Kidney capillary endothelial cell (primary cell): ENCODE results near the gene MFSD6.

ENCODE experiments used
- DNase-seq: peaks from one replicate; pipeline ENCODE4 v3.0.0-alpha.2; 2018; ENCODE audit warnings: low spot score

MFSD6 gene

DNA sequence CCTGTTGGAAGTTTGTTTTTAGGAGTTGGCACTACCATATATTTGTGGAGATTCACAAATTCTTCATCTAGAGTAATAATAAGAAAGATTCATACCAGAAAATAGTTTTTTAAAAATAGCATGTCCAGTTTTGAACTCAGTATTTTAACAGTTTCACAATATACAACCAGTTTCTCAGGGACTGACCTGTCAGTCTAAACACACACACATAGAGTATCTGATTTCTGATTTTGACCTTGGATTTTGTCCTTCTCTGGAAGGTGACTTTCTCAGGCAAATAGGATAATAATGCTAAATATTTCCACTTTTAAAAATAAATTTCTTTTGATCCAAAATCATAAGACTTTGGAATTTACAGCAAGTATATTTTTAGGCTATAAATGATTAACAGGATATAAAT, 32.0 kb downstream of the MFSD6 start:
- DNase-seq, result no peak

DNA sequence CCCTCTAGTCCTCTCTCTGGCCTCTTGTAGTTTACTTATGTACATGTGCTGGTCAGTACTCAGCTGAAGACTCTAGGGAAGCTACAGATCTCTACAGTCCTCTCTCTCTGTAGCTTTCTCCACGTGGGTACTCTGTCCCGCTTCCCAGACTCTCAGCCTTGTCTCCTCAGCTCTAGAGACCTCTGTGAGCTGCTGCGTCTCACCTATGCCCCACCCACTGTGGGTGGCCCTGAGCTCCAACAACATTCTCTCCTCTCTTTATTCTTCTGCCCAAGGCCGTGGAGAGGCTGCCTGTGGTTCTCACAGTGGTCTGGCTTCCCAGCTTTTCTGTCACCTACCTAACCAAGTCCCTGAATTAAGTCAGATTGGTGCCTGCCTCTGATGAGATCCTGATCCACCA, 33.4 kb downstream of the MFSD6 start:
- DNase-seq, result no peak

DNA sequence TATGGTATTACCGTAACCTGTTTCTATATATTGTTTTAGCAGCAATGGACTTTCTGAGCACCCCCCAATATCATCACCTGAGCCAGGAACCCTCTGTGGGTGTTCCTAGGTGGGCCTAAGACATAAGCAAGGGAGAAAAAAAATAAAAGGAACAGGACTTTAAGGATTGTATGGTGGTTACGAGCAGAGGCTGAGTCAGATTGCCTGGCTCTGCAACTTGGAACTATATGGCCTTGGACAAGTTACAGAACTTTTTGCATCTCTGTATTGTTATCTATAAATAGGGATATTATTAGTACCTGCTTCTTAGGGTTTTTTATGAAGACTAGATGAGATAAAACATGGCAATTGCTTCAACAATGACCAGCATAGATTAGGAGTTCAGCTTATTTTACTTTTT, 34.9 kb downstream of the MFSD6 start:
- no peak for DNase-seq

DNA sequence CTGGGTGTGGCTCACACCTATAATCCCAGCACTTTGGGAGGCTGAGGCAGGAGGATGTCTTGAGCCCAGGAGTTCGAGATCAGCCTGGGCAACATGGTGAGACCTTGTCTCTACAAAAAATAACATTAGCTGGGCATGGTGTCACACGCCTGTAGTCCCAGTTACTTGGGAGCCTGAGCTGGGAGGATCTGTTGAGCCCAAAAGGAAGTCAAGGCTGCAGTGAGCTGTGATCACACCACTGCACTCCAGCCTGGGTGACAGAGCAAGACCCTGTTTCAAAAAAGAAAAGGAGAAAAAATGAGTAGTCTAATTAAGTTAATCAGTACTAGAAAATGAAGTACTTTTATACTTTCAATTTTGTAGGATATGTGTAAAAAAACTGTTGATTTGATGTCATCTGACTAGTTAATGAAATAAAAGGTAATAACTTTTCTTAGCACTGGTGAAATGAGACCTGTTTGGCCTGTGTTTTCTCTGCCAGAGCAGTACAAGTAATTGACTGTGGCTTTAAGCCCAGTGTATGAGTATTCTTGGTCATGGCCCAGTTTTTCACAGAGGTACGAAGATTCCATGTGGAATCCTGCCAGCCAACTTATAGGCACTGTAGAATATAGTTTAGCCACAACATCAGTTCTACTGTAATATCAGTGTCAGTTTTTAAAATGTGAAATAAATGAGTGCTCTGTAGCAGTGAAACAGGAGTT, 35.8 kb downstream of the MFSD6 start:
- no peak for DNase-seq

DNA sequence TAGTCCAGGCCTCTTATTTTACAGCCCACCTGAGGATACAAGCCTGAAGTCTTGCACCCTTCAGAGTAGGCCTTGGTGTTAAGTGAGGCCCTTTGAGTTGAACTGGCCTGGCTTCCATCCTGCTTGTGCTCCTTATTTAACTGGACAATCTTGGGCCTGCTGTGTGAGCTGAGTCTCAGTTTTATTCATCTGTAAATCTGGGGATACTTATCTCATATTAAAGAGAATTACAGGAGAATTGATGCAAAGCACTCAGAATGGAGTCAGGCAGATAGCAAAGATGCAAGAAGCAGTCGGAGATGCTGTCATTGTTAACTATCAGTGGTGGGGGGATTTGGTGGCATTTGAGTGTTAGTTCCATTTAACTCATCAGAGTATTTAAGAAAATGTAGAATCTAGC, 36.8 kb downstream of the MFSD6 start:
- no peak for DNase-seq

DNA sequence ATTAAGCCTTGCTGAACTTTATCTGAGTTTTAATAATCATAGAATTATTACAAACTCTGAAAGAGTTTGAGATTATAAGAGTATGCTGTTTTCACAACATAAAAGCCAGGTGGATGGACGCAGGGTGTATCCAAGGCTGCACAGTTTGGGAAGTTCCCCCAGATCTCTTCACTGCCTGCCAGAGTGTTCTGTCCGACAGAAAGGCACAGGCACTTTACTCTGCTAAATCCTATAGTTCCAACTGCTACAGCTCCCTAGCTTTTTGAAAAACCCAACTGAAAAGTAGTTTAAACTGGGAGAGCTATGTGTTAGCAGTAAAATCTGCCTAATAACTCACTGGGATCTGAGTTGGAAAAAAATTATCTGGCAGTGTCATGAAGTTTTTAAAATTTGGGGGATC, 38.0 kb downstream of the MFSD6 start:
- DNase-seq, result no peak

DNA sequence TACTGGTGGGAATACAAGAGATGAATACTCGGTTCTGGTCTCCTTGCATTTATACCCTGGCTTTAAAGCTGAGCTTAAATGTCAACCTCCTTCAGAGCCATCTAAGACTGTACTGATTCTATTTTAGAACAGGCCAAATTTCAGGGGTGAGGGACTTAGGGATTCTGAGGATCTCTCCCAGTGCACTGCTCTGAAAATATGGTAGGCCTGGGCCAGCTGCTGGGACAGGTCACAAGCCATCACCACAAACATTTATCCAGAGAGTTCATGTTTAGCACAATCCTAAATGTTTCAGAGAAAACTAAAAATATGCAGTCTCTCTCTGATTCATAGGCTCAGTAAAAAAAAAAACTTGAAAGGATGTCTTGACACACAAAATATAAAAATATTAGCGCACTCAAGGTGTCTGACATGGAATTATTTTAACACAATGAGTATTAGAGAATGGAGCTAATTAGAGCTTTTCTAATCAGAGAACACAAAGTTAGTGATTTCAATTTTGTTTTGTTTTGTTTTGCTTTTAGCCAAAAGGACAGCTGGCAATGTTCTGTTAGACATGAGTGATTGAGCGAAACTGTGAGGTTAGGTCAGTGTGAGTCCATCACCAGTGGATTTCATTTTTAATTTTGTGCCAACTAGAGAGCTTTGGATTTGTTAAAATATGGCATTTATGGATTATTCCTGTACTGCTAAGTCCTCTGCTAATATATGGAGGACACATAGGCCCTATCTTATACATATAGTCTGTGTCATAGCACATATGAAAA, 38.8 kb downstream of the MFSD6 start:
- DNase-seq, result no peak

DNA sequence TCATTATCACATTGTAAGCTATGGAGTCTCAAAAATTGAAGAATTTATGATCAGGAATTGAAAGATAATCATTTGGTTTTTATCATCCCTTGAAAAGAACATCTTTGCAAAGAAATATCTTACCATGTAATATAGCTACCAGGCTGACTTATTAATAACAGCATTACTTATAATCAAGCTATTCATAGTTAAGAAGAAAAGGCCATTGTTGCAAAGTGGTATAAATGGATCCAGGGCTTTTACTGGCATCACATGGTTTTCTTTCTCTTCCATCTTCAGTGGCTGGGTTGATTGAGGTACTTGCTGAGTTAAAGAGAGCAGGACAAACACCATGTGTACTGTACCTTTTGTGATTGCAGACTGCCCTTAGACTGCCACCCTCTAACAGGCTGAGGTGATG, 39.6 kb downstream of the MFSD6 start:
- DNase-seq, result no peak

DNA sequence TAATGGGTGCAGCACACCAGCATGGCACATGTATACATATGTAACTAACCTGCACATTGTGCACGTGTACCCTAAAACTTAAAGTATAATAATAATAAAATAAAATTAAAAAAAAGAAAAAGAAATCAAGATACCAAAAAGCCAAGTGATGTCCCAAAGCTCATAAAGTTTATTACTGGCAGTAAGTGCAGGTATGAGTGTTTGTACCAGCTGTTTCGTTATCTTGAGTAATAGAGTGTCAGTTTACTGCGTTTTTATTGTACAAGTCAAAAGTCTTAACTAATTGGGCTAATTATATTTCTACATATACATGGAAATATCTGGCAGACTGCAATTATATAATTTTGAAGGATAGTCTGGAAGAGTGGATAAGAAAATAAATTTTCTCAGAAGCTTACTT, 41.8 kb downstream of the MFSD6 start:
- DNase-seq, result no peak

DNA sequence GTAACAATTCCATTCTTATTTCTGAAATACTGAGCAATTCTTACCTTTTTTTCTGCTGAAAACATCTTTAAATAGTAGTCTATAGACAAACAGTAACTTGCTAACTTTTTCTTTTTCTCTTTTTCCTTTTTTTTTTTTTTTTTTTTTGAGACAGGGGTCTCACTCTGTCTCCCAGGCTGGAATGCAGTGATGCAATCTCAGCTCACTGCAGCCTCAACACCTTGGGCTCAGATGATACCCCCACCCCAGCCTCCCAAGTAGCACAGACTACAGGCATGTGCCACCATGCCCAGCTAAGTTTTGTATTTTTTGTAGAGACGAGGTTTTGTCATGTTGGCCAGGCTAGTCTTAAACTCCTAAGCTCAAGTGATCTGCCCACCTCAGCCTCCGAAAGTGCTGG, 42.2 kb downstream of the MFSD6 start:
- no peak for DNase-seq

DNA sequence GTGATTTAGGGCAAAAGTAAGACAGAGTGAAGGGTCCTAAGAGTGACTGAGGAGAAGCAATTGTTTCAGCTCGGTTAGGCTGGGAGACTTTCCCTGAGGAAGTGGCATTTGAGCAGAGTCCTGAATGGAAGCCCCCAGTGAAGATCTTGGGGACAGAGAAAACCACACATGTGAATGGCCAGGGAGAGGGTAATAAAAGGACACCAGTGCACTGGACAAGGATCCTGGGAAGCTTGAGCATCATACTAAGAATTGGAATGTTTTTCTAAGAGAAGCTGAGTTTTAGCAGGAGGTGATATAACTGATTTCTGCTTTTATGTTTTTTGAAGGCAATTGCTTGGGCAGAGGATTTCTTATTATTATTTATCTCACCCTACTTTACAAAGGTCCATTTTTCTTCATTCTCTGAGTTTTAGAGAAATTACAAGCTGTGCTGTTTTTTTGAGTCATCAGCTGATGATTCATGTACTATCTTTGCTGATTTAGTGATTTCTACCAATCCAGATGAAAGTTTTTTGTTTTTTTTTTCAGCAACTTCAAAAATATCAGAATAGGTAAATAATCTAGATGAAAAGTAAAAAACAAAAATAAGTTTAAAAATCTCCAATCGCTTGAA, 43.5 kb downstream of the MFSD6 start:
- DNase-seq, result peak; percentile 6

DNA sequence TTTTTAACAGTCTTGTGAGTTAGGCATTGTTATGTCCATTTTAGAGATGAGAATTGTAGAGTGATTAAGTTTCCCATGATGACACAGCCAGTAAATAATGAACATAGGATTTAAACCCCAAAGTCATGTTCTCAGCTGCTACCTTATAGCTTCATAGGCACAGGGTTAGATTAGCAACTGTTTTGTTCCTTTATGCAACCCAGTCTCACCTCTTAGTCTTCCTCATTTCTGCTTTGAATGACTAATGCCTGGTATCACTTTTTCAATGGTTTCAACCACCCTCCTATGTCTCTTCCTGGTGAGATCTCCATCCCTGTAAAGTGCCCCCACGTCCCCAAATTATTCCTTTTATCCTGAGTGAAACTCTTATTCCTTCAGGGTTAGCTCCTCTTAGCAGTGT, 44.3 kb downstream of the MFSD6 start:
- DNase-seq, result no peak

DNA sequence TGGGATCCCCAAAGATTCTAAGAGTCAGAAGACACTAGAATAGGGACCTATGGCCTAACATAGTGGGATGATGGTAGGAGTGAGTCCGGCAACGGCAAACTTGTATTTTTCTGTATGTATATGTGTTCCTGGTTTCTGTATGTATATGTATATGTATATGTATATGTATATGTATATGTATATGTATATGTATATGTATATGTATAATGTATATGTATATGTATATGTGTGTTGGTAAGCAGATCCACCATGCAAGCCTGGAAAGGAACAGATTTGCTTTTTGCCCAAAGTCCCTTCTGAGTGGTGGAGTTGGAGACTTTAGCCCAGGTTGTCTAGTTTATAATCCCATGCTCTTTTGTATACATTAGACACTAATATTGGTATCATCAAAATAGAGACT, 46.6 kb downstream of the MFSD6 start:
- no peak for DNase-seq

DNA sequence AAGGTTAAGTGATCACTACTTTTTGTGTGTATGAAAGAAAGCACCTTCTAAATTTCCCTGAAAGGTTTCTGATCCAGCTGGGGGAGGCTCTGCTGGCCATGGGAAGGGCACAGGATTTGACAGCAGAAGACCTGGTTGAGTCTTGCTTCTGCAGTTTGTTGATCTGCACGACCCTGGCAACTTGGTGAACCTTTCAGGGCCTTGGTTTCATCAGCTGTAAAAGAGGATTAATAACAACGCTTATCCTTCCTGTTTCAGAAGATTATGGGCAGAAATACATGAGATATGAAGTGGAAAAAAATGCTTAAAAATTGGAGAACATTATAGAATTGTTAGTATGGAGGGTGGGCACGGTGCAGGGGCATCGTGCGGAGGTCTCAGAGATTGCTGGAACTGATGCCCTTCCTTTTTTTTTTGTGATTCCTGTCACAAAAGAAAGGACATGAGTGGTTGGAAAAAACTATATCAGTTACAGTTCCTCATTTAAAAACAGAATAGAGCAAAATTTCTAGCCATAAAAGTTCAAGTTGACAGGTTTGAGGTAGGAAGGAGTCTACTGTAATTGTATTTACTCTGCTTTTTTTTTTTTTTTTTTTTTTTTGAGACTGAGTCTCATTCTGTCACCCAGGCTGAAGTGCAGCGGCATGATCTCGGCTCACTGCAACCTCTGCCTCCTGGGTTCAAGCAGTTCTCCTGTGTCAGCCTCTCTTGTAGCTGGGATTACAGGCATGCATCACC, 47.4 kb downstream of the MFSD6 start:
- no peak for DNase-seq

DNA sequence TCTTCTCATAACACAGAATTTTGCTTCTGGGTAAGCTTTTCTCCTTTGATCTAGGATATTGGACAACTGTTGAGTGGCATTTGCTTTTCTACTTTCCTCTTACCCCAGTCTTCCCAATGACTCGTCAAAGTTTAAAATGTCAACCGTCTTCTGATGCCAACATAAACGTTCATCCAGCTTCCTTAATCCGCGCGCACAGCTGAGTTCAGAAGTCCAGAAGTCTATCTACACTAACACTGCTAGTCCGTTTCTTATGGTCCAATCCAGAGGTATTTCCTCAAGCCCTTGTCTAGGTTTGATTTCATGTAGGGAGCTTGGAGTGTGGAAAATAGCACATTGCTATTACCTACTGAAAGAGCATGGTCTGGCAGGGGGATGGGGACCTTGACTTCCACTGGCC, 48.7 kb downstream of the MFSD6 start:
- DNase-seq, result no peak

DNA sequence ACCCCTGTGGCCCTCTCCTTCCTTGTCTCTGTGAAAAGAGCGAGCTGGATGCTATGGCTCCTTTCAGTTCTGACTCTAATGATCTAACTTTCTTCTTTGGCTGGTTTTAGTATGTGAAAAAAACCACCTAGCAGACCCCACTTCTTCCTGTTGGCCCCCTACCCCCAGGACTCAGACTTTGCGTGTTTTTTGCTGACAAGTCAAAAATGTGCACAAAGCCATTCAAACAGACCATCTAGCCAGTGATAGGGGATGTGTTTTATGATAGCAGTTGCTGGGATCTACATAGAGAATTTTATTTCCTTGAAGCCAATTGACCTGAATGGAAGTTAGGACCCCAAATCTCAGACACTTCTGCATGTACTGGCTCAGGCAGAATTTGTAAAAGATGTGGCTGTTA, 49.1 kb downstream of the MFSD6 start:
- DNase-seq, result no peak

DNA sequence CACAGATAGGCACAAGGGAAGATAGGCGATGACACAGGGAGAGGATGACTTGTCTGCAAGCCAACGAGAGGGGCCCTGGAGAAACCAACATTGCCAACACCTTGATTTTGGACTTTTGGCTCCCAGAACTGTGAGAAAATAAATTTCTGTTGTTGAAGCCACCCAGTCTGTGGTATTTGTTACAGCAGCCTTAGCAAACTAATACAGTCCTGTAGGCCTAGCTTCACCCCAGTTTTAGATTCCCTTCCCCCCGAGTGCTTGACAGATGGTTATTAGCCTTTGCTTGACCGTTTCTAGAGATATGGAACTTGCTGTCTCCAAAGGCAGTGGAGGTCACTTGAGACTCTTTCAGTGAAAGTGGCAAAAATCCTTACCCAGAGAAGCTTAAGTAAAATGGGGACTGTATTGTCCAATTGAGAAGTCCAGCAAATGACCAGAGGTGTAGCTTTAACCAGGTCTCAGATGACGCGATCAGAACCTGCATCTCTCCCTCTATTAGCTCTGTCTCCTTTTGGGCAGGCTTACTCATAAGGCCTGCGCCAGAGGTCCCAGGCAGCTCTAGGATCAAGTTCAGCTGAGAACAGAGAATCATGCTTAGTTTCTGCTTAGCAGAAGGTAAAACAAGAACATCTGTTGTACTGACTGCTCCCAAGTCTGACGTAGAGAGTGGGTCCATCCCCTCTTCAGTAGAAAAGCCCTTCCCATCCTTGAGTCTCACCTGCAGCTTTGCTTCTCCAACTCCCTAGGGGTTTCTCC, 50.4 kb downstream of the MFSD6 start:
- DNase-seq, result no peak

DNA sequence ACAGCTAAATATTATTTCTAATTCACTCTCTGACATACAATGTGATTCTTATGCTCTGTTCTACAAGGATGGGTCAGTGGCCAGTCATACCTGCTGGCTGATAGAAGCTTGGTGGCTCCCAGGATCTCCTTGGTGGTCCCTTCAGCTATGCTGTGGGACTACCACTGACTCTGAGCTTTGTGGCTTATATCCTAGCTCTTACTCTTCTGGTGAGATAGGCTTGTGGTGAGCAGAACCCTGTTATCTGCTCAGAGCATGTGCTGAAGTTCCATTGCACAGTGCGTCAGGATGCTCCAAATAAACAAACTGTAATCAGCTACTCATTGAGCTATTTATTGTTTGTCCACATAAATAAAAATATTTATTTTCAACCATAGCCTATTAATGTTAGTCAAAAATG, 51.7 kb downstream of the MFSD6 start:
- DNase-seq, result no peak

DNA sequence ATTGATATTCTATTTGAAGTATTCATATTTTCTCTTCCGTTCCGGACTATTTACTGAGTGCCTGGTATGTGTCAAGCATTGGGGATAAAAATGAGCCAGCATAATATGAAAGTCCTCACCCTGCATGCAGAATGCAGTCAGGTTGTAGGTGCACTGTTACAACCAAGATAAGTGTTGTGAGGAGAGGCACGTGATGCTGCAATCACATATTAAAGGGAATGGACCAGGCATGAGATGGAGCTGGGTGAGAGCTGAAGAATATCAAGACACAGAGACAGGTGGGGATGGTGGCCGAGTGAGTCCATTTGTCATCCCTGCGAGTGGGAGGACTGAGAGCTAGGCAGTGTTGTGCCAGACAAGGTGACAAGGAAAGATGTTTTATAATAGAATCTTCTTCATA, 52.3 kb downstream of the MFSD6 start:
- no peak for DNase-seq

DNA sequence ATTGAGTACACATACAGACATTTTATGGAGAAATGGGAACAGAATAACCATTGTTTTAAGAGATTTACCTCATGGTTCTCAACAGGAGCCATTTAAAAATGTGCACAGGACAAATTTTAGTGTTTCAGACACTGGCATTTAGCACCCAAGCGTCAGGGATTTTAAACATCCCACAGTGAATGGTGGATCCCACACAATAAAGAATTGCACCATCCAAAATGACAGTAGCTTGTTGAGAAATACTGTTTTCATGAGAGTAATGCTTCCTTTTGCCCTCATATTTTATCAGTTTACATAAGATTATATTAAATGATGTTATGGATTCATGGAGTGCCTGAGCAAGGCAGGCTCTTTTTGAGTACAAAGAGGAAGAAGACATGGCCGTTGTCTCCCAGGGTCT, 54.0 kb downstream of the MFSD6 start:
- DNase-seq, result no peak

DNA sequence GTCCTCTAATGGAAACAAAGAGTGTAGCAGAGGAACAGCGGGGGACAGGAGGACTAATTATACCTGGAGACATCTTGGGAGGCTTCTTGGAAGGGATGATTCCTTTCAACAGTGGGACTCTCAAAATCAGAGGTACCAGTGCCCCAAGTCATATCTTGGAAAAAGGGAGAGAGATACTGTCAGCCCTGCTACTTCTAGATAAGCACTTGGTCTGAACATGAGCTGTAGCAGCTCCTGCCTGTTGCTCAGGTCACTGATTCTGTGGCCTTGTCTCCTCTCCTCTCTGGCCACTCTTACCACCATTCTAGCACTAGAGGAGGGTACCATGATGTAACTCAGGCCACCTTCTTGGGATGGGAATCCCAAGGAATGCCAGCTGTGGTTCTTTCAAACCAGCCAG, 54.5 kb downstream of the MFSD6 start:
- no peak for DNase-seq

DNA sequence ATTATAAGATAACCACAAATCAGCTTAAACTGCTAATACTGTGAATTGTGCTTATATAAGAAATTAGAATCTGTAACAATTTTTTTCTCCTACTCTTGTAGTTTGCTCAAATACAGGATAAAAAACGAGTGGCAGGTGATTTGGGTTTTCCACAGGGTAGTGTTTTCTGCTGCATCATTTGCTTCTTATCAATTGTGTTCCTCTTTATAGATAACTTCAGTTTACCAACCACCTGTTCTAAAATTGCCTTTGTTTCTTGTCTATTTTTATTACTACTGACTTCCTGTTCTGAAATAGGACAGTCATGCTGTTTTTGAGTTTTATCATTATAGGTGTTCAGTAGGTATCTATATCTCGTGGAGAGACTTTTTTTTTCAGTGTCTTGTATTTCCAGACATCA, 56.9 kb downstream of the MFSD6 start:
- DNase-seq, result no peak
